ENCODE measurements around the gene ATG9B.

Gene ATG9B

DNA sequence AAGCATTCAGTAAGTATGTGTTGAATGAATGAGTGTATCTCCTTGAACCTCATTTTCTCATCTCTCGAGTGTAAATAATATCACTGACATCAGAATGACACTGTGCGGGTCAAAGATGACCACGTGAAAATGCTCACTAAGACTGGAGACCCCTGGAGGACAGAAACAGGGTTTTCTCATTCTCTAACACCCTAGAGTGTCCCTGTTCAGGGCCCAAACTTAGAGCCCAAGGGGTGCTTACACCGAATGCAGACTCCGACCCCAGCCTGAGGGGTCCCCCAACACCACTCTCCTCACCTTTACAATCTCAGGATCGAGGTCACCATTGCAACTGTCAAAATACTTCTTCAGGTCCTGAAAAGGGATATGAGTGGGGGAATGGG is 32.0 kb upstream of the ATG9B start:
- Histone ChIP-seq H3K36me3 (ENCODE audit: control insufficient read depth in 4 of 4, insufficient read depth in 4 of 4, low read length in 3 of 4) (peaks cover 0 to 3% (median 1%) of the 10 kb centered on the region in 4 experiments), H3K4me3 (ENCODE audit: control insufficient read depth in 1 of 7, extremely low read depth in 1 of 7, insufficient read depth in 4 of 7, low read depth in 2 of 7, low read length in 6 of 7) (no peak overlapping the region), H3K27me3 (replicated peaks in 2 of 5; ENCODE audit: control insufficient read depth in 4 of 5, insufficient read depth in 5 of 5, low read length in 4 of 5) (peaks cover 0 to 3% (median 0%) of the 10 kb centered on the region in 5 experiments), H3K27ac (ENCODE audit: insufficient read depth in 1 of 2, low read depth in 1 of 2, low read length in 2 of 2, poor library complexity in 1 of 2, severe bottlenecking in 2 of 2) (no peak overlapping the region), H3K4me1 (ENCODE audit: control extremely low read depth in 1 of 4, control insufficient read depth in 4 of 4, insufficient read depth in 4 of 4, low read length in 3 of 4) (peaks cover 5 to 60% (median 49%) of the 10 kb centered on the region in 4 experiments), H3K9me3 (ENCODE audit: control extremely low read depth in 1 of 5, control insufficient read depth in 4 of 5, insufficient read depth in 2 of 5, low read depth in 1 of 5, low read length in 4 of 5) (no peaks in the 10 kb centered on the region)
- DNase-seq: no peak
- ChIA-PET POLR2A (no interaction called here), CTCF (no interaction called here)
- WGBS (ENCODE audit: insufficient coverage): 100% methylated on average over 3 of the region's 6 CpGs

DNA sequence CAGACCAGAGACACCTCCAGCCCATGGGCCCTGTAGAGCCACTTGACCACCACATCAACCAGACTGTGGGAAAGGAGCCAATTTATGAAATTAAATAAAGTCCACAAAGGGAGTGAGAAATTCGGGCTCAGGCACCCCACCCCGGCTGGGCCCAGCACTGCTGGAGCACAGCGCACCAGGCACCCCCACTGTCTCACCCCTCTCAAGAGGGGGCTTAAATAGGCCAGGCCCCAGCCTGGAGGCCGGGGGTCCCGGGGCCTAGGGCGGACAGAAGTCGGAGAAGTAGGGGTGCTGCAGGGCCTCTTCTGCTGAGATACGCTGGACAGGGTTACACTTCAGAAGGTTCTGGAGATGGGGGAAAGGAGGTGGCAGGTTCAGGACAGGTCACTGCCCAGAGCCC is 29.5 kb upstream of the ATG9B start:
- Histone ChIP-seq H3K9me3 (ENCODE audit: control extremely low read depth in 1 of 5, control insufficient read depth in 4 of 5, insufficient read depth in 2 of 5, low read depth in 1 of 5, low read length in 4 of 5) (no peaks in the 10 kb centered on the region), H3K4me1 (ENCODE audit: control extremely low read depth in 1 of 4, control insufficient read depth in 4 of 4, insufficient read depth in 4 of 4, low read length in 3 of 4) (peaks cover 3 to 56% (median 38%) of the 10 kb centered on the region in 4 experiments), H3K27ac (ENCODE audit: insufficient read depth in 1 of 2, low read depth in 1 of 2, low read length in 2 of 2, poor library complexity in 1 of 2, severe bottlenecking in 2 of 2) (no peak overlapping the region), H3K36me3 (ENCODE audit: control insufficient read depth in 4 of 4, insufficient read depth in 4 of 4, low read length in 3 of 4) (peaks cover 0 to 3% (median 1%) of the 10 kb centered on the region in 4 experiments), H3K27me3 (replicated peaks in 2 of 5; ENCODE audit: control insufficient read depth in 4 of 5, insufficient read depth in 5 of 5, low read length in 4 of 5) (peaks cover 0 to 13% (median 0%) of the 10 kb centered on the region in 5 experiments), H3K4me3 (ENCODE audit: control insufficient read depth in 1 of 7, extremely low read depth in 1 of 7, insufficient read depth in 4 of 7, low read depth in 2 of 7, low read length in 6 of 7) (no peak overlapping the region)
- DNase-seq: no peak
- WGBS (ENCODE audit: insufficient coverage): 97% methylated on average over 4 of the region's 8 CpGs
- POLR2A ChIA-PET: no interaction called here
- CTCF ChIA-PET: no interaction called here

DNA sequence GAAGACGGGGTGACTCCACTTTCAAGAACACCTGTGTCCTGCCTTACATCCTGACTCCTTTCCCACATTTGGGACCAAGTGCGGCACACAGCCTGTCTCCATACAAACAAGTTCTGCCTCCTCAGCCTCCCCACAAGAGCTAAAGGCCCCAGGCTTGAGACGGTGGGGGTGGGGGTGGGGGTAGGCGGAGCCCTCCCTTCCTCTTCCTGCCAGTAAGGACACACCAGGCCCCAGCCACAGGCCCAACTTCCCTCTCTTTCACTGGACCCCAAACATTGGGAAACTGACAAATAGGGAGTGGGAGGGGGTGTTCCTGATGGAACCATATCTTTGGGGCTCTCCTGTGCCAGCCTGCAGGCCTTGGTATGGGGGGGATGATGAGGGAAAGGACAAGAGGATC is 28.8 kb upstream of the ATG9B start:
- Histone ChIP-seq H3K4me1 (ENCODE audit: control extremely low read depth in 1 of 4, control insufficient read depth in 4 of 4, insufficient read depth in 4 of 4, low read length in 3 of 4) (peaks cover 1 to 50% (median 32%) of the 10 kb centered on the region in 4 experiments), H3K4me3 (ENCODE audit: control insufficient read depth in 1 of 7, extremely low read depth in 1 of 7, insufficient read depth in 4 of 7, low read depth in 2 of 7, low read length in 6 of 7) (peak overlapping the region in 1 of 7 experiments; percentile 10), H3K9me3 (ENCODE audit: control extremely low read depth in 1 of 5, control insufficient read depth in 4 of 5, insufficient read depth in 2 of 5, low read depth in 1 of 5, low read length in 4 of 5) (no peaks in the 10 kb centered on the region), H3K27ac (ENCODE audit: insufficient read depth in 1 of 2, low read depth in 1 of 2, low read length in 2 of 2, poor library complexity in 1 of 2, severe bottlenecking in 2 of 2) (no peak overlapping the region), H3K36me3 (ENCODE audit: control insufficient read depth in 4 of 4, insufficient read depth in 4 of 4, low read length in 3 of 4) (peaks cover 0 to 3% (median 1%) of the 10 kb centered on the region in 4 experiments), H3K27me3 (replicated peaks in 2 of 5; ENCODE audit: control insufficient read depth in 4 of 5, insufficient read depth in 5 of 5, low read length in 4 of 5) (peaks cover 0 to 13% (median 0%) of the 10 kb centered on the region in 5 experiments)
- CTCF ChIA-PET: interaction anchor here (1.0 to 1.2 kb wide), 3 partner anchors 14 to 166 kb away, joined by 3 read pairs; no protein-coding TSS in a partner anchor
- POLR2A ChIA-PET: no interaction called here
- DNase-seq: peak in 1 of 3 donors; percentile 17
- WGBS (ENCODE audit: insufficient coverage): 80% methylated on average over 1 of the region's 4 CpGs

DNA sequence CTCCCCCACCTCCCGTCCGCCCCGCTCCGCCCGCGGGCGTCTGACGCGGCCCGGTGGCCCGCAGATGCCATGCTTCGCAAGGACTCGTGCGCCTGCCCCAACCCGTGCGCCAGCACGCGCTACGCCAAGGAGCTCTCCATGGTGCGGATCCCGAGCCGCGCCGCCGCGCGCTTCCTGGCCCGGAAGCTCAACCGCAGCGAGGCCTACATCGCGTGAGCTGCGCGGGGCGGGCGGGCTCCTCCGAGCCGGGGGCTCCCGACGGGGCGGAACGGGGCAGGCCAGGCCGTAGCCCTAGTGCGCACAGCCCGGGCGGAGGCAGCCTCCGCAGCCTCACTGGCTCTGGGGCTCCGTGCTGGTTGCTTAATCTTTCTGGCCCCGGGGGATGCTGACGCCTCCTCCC is 26.8 kb upstream of the ATG9B start:
- POLR2A ChIA-PET: no interaction called here
- peak; percentile 87 to 93 (median 93) for DNase-seq

DNA sequence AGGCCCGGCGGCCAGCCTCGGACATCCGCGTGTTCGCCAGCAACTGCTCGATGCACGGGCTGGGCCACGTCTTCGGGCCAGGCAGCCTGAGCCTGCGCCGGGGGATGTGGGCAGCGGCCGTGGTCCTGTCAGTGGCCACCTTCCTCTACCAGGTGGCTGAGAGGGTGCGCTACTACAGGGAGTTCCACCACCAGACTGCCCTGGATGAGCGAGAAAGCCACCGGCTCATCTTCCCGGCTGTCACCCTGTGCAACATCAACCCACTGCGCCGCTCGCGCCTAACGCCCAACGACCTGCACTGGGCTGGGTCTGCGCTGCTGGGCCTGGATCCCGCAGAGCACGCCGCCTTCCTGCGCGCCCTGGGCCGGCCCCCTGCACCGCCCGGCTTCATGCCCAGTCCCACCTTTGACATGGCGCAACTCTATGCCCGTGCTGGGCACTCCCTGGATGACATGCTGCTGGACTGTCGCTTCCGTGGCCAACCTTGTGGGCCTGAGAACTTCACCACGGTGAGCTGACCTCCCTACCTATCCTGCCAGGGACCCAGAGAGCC is 24.7 kb upstream of the ATG9B start:
- H3K27ac ChIP-seq (ENCODE audit: insufficient read depth in 1 of 2, low read depth in 1 of 2, low read length in 2 of 2, poor library complexity in 1 of 2, severe bottlenecking in 2 of 2): no peak overlapping the region
- 98% methylated on average over 38 of the region's 38 CpGs for WGBS (ENCODE audit: insufficient coverage)
- H3K9me3 ChIP-seq (ENCODE audit: control extremely low read depth in 1 of 5, control insufficient read depth in 4 of 5, insufficient read depth in 2 of 5, low read depth in 1 of 5, low read length in 4 of 5): no peaks in the 10 kb centered on the region
- peaks cover 0 to 44% (median 35%) of the 10 kb centered on the region in 4 experiments for H3K4me1 ChIP-seq (ENCODE audit: control extremely low read depth in 1 of 4, control insufficient read depth in 4 of 4, insufficient read depth in 4 of 4, low read length in 3 of 4)
- ChIA-PET CTCF (no interaction called here), POLR2A (no interaction called here)
- no peak overlapping the region for H3K4me3 ChIP-seq (ENCODE audit: control insufficient read depth in 1 of 7, extremely low read depth in 1 of 7, insufficient read depth in 4 of 7, low read depth in 2 of 7, low read length in 6 of 7)
- no peak for DNase-seq
- peaks cover 0 to 13% (median 0%) of the 10 kb centered on the region in 5 experiments for H3K27me3 ChIP-seq (replicated peaks in 2 of 5; ENCODE audit: control insufficient read depth in 4 of 5, insufficient read depth in 5 of 5, low read length in 4 of 5)
- peaks cover 0 to 7% (median 1%) of the 10 kb centered on the region in 4 experiments for H3K36me3 ChIP-seq (ENCODE audit: control insufficient read depth in 4 of 4, insufficient read depth in 4 of 4, low read length in 3 of 4)

More for the DNA sequence above, 26.8 kb upstream of the ATG9B start:
- H3K27me3 ChIP-seq (replicated peaks in 2 of 5; ENCODE audit: control insufficient read depth in 4 of 5, insufficient read depth in 5 of 5, low read length in 4 of 5): peaks cover 0 to 13% (median 0%) of the 10 kb centered on the region in 5 experiments
- WGBS (ENCODE audit: insufficient coverage): 3% methylated on average over 40 of the region's 50 CpGs
- CTCF ChIA-PET: interaction anchor here (0.8 to 1.5 kb wide), 5 partner anchors 10 to 62 kb away, joined by 3 to 5 read pairs (median 3); no protein-coding TSS in a partner anchor
- no peaks in the 10 kb centered on the region for H3K9me3 ChIP-seq (ENCODE audit: control extremely low read depth in 1 of 5, control insufficient read depth in 4 of 5, insufficient read depth in 2 of 5, low read depth in 1 of 5, low read length in 4 of 5)
- H3K27ac ChIP-seq (ENCODE audit: insufficient read depth in 1 of 2, low read depth in 1 of 2, low read length in 2 of 2, poor library complexity in 1 of 2, severe bottlenecking in 2 of 2): no peak overlapping the region
- peaks cover 0 to 3% (median 1%) of the 10 kb centered on the region in 4 experiments for H3K36me3 ChIP-seq (ENCODE audit: control insufficient read depth in 4 of 4, insufficient read depth in 4 of 4, low read length in 3 of 4)
- H3K4me3 ChIP-seq (ENCODE audit: control insufficient read depth in 1 of 7, extremely low read depth in 1 of 7, insufficient read depth in 4 of 7, low read depth in 2 of 7, low read length in 6 of 7): no peak overlapping the region
- peaks cover 0 to 44% (median 34%) of the 10 kb centered on the region in 4 experiments for H3K4me1 ChIP-seq (ENCODE audit: control extremely low read depth in 1 of 4, control insufficient read depth in 4 of 4, insufficient read depth in 4 of 4, low read length in 3 of 4)

DNA sequence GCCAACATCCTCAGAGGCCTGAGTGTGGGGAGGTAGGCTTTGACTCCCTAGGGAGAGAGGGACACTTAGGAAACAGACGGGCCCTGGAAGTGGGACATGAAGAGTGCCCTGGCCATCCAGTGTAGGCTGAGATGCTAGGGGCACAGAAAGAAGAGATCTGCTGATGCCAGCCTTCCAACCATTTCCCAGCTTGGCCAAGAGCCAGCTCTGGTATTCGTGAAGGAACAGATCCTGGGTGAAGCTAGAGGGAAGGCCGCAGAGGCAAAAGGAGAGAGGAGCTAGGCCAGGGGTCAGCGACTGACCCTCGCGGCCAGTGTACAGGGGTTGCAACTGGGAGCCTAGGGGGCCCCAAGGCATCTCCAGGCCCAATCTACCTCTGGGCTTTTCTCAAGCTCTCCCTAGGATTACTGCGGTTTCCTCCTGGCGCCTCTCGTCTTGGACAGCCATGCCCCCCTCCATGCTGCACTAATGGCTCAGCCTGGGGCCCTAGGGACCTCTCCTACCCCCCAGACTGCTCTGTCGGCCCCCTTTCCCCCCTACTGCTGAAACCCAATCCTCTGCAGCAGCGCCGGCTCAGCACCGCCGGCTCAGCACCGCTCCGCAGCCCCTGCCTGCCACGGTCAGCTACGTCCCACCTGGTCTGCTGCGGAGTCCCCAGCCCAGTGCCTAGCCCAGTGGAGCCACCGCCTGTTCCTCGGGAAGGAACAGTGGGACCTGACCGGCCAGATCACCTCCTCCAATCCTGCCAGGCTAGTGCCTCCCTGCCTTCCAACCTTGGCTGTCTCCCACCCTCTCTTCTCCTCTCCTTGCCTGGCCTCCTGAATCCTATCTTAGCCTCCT is 23.9 kb upstream of the ATG9B start, which contains the start of gene ASIC3:
ASIC3 (plus strand) TSS at position 556 of the 840 bp plus-strand sequence. CDS start 355 bp downstream, outside the sequence.
- Histone ChIP-seq H3K27ac (ENCODE audit: insufficient read depth in 1 of 2, low read depth in 1 of 2, low read length in 2 of 2, poor library complexity in 1 of 2, severe bottlenecking in 2 of 2) (no peak within 1 kb of the TSS), H3K9me3 (ENCODE audit: control extremely low read depth in 1 of 5, control insufficient read depth in 4 of 5, insufficient read depth in 2 of 5, low read depth in 1 of 5, low read length in 4 of 5) (no peaks in the 10 kb centered on the region), H3K27me3 (replicated peaks in 2 of 5; ENCODE audit: control insufficient read depth in 4 of 5, insufficient read depth in 5 of 5, low read length in 4 of 5) (peaks cover 0 to 13% (median 0%) of the 10 kb centered on the region in 5 experiments), H3K4me3 (ENCODE audit: control insufficient read depth in 1 of 7, extremely low read depth in 1 of 7, insufficient read depth in 4 of 7, low read depth in 2 of 7, low read length in 6 of 7) (no peak within 1 kb of the TSS), H3K4me1 (ENCODE audit: control extremely low read depth in 1 of 4, control insufficient read depth in 4 of 4, insufficient read depth in 4 of 4, low read length in 3 of 4) (peaks cover 0 to 40% (median 32%) of the 10 kb centered on the region in 4 experiments), H3K36me3 (ENCODE audit: control insufficient read depth in 4 of 4, insufficient read depth in 4 of 4, low read length in 3 of 4) (peaks cover 0 to 7% (median 4%) of the 10 kb centered on the region in 4 experiments)
- ChIA-PET POLR2A (no interaction called here), CTCF (interaction anchor here (0.7 to 1.9 kb wide), 2 partner anchors 30 to 170 kb away, joined by 3 to 6 read pairs; no protein-coding TSS in a partner anchor)
- WGBS (ENCODE audit: insufficient coverage): 92% methylated on average over 15 of the region's 22 CpGs
- DNase-seq: no peak
